HFF-Myc (cell line): ENCODE results near the gene UBAC2.

ENCODE experiments used
- DNase-seq: peaks from one replicate; pipeline ENCODE4 v3.0.0-alpha.2; 2011; ENCODE audit warnings: low read depth; ENCODE audit errors: extremely low read depth
- H3K4me3 ChIP-seq: replicated peaks from 2 replicates; pipeline ENCODE4 v1.5.1; 2011; ENCODE audit warnings: low read depth, mild to moderate bottlenecking, control low read depth, low read length
- TF ChIP-seq, protein P1 (sequence below): IDR thresholded peaks from 2 replicates; pipeline ENCODE4 v1.5.1; 2012; ENCODE audit warnings: mild to moderate bottlenecking, low read depth, low read length, control low read depth; ENCODE audit errors: missing control alignments

UBAC2 gene

DNA sequence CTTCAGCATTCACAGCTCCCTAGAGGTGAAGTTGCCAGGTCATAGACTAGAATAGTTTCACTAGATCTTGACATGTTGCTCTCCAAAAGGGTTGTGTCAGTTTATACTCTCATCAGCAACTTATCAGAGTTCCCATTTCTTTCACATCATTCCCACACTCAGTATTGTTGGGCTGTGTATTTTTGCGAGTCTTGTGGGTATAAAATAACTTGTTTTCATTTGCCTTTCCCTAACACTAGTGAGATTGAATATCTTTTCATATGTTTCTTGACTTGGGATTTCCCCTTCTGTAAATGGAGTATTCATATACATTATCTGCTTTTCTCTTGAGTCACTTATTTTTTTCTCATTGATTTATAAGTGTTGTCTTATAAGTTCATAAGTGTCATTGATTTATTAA, 161.7 kb downstream of the UBAC2 start:
- DNase-seq: no peak
- TF ChIP-seq, protein P1, sequence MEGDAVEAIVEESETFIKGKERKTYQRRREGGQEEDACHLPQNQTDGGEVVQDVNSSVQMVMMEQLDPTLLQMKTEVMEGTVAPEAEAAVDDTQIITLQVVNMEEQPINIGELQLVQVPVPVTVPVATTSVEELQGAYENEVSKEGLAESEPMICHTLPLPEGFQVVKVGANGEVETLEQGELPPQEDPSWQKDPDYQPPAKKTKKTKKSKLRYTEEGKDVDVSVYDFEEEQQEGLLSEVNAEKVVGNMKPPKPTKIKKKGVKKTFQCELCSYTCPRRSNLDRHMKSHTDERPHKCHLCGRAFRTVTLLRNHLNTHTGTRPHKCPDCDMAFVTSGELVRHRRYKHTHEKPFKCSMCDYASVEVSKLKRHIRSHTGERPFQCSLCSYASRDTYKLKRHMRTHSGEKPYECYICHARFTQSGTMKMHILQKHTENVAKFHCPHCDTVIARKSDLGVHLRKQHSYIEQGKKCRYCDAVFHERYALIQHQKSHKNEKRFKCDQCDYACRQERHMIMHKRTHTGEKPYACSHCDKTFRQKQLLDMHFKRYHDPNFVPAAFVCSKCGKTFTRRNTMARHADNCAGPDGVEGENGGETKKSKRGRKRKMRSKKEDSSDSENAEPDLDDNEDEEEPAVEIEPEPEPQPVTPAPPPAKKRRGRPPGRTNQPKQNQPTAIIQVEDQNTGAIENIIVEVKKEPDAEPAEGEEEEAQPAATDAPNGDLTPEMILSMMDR: no peak
- H3K4me3 ChIP-seq: no peak overlapping the region

DNA sequence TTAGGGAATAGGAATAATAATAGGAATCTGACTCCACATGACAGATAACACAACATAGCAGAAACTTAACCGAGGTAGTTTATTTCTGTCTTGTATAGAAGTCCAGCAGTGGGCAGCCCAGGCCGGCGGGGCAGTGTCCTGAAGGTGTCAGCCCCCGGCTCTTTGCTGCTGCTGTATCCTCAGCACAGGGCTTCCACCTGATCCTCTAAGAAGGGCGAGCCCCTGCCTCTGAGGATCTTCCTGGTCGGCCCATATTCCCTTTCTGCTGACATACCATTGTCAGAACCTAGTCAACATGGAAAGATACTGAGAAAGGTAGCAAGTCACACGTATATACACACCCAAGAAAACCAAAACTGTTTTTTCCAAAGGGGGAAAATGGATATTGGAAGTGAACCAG, 162.7 kb downstream of the UBAC2 start:
- DNase-seq: no peak
- H3K4me3 ChIP-seq: no peak overlapping the region
- TF ChIP-seq, protein P1: no peak

DNA sequence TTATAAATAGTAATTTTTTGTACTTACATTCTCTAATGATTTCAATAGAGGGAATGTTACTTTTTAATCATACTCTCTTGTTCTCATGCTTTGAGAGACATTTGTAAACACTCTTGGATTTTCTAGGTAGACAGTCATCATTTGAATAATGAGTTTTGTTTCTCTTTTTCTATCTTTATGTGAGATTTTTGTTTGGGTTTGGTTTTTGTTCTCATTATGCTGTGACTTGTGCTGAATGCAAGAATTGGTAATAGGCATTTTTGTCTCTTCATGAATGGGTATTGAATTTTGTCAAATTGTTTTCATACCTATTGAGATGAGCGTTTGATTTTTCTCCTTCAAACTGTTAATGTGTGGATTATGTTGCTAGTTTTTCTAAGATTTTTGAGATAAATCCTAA, 163.3 kb downstream of the UBAC2 start:
- TF ChIP-seq, protein P1: no peak

DNA sequence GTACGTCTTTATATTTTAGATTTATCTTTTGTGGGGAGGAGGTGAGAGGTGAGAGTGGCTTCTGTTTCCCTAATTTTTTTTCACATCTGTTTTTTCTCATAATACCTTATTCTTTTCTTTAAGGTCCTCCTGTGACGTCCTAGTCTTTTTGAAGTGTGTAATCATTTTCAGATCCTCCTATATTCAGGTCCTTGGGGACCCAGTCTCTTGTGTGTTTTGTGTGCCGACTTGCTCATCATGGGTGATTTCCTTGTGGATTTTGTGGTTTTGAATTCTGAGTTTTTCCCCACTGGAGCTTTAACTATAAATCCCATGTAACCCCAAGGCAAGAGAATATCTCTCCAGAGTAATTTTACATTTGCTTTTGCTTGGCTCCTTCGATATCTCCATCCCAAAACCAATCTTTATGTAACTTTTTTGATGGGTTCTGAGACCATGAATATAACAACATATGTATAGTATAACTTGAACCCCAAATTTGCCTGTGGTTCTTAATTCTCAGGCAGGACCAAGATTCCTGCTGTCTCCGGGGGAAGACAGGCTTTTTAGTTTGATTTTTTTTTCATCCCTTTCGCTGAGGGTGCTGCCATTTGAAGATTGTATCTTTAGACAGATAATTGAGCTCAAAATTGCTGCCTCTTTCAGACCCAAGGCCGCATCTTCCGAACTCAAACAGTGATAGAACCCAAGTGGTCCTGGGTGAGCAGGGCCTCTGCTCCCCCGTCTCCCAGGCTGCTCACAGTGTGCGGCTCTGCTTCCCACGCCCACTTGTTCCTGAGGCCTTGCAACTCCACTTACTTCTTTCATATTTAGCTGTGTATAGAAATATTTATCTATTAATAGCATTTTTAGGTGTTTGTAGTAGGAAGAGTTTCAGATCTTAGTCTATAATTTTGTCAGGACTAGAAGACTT, 165.7 kb downstream of the UBAC2 start:
- H3K4me3 ChIP-seq: no peak overlapping the region
- TF ChIP-seq, protein P1: no peak
- no peak for DNase-seq

More for the DNA sequence above, 163.3 kb downstream of the UBAC2 start:
- DNase-seq: no peak
- no peak overlapping the region for H3K4me3 ChIP-seq

DNA sequence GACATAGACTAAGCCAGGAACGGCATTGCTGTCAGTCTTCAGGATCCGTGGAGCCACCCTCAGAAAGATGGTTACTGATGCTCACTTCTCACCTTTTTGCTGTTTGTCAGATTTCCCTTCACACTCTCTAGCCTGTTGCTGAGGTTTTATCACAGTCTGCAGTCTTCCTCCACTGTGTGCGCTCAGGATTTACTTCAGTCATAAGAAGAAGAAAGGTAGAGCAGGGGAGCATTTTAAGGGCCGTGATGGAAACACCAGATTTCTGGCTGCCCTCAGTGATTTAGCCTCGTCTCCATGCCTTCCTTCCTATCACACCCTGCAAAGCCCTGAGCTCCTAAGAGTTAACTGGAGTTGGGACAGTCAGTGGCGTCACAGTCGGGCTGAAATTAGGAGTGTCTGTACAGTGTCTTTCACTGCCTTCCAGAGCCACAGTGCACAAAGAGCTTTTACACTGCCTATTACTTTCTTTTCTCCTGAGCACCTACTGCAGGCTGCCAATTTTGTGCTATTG, 166.5 kb downstream of the UBAC2 start:
- no peak overlapping the region for H3K4me3 ChIP-seq
- DNase-seq: no peak
- TF ChIP-seq, protein P1: no peak

DNA sequence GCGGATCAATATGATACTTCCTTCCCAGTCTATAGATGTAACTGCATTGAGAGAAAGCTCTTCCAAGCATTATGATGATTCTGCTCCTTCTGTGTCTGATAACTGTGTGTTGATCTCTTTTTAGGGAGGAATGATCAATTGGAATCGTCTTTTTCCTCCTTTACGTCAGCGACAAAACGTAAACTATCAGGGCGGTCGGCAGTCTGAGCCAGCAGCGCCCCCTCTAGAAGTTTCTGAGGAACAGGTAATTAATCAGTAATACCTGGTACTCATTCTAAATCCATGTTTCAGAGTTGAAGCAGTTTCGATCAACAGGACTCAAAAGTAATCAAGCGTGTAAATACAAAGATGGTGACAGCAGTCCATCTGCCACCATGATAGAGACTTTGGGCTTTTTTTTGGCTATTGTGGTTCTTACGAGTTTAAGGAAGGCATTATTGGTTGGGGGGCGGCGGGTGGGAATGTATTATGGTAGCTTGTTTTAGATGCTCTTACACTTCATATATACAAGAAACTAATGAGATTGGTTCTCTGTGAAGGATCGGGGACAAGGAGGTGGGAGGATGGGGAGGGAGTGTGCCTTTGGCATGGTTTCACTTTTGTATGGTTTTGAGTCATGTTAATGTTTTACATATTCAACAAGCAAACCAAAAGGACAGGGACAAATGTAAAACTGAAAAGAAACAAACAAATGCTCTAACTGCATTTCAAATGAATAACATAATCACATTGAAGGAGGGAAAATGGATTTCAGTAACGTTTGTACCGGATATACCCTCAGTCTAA, 167.2 kb downstream of the UBAC2 start:
- H3K4me3 ChIP-seq: no peak overlapping the region
- no peak for DNase-seq

More for the DNA sequence above, 167.2 kb downstream of the UBAC2 start:
- TF ChIP-seq, protein P1: no peak
